ENCODE data around the gene PDE1A. TPM values are rescaled to one million over a fixed set of nuclear protein-coding genes. Genes with fewer than 3 reads are reported as not detected.

PDE1A gene
- total and polyA plus RNA-seq, 2 donors (not counting 1 experiment from before 2014, with no cell fraction given): 0.07 TPM; not detected in 1

DNA sequence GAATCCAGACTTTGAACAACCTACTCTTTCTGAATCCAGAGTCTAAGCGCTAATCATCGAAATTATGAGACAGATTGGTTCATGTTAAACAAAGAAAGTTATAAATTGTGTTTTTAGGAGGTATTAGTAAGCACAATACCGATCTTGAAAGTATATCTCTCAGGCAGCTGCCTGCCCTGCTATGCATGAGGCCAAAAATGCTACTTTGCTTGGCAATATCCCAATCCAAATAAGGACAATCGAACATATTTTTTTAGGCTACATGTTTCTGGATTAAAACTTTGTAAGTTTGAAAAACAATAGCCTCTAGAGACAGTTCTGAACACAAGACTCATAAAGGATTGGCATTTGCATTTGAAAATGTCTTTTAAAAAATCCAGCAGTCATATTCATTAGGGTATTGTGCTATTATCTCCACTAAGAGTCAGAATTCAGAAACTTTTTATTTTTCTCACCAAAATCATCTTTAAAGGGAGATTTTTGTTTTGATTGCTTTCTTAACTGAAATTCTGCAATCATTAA, 167.1 kb downstream of the PDE1A start:
- H3K27ac ChIP-seq (ENCODE audit: low read length in 2 of 2): no peak overlapping the region
- H3K27ac Mint-ChIP-seq: no peak overlapping the region
- no peaks in the 10 kb centered on the region for H3K79me2 ChIP-seq (ENCODE audit: control insufficient read depth, insufficient read depth, low read length)
- H3K4me2 ChIP-seq (replicated peaks; ENCODE audit: low read depth, low read length, poor library complexity, severe bottlenecking): no peak overlapping the region
- H3K4me3 ChIP-seq (ENCODE audit: control extremely low read depth in 1 of 5, extremely low read depth in 1 of 5, insufficient read depth in 1 of 5, low read depth in 2 of 5, low read length in 4 of 5): no peak overlapping the region
- H2AFZ ChIP-seq (ENCODE audit: insufficient read depth, low read depth, low read length, poor library complexity, severe bottlenecking): no peak overlapping the region
- intact Hi-C loops (cut with micrococcal nuclease): no loop called here
- no peaks in the 10 kb centered on the region for H3K36me3 ChIP-seq (replicated peaks in 1 of 2; ENCODE audit: control extremely low read depth in 1 of 2, control insufficient read depth in 1 of 2, extremely low read depth in 1 of 2, insufficient read depth in 2 of 2, low read length in 1 of 2)
- H3K9ac ChIP-seq (ENCODE audit: low read length): no peak overlapping the region
- WGBS (ENCODE audit: insufficient coverage): no CpG with 5 or more reads among the region's 4 CpGs
- H3K4me1 Mint-ChIP-seq: no peaks in the 10 kb centered on the region
- TF ChIP-seq, protein P1, sequence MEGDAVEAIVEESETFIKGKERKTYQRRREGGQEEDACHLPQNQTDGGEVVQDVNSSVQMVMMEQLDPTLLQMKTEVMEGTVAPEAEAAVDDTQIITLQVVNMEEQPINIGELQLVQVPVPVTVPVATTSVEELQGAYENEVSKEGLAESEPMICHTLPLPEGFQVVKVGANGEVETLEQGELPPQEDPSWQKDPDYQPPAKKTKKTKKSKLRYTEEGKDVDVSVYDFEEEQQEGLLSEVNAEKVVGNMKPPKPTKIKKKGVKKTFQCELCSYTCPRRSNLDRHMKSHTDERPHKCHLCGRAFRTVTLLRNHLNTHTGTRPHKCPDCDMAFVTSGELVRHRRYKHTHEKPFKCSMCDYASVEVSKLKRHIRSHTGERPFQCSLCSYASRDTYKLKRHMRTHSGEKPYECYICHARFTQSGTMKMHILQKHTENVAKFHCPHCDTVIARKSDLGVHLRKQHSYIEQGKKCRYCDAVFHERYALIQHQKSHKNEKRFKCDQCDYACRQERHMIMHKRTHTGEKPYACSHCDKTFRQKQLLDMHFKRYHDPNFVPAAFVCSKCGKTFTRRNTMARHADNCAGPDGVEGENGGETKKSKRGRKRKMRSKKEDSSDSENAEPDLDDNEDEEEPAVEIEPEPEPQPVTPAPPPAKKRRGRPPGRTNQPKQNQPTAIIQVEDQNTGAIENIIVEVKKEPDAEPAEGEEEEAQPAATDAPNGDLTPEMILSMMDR (IDR thresholded peaks at IDR 0.05): no peak
- TF ChIP-seq EZH2 (IDR thresholded peaks at IDR 0.05; ENCODE audit: borderline replicate concordance, insufficient read depth, low read depth, low read length, poor library complexity, severe bottlenecking): no peak
- no peaks in the 10 kb centered on the region for H3K9me3 Mint-ChIP-seq (ENCODE audit: insufficient read depth)
- no peak overlapping the region for H3K4me3 Mint-ChIP-seq
- no peaks in the 10 kb centered on the region for H3K9me3 ChIP-seq (ENCODE audit: control extremely low read depth in 1 of 3, control insufficient read depth in 2 of 3, insufficient read depth in 1 of 3, low read length in 2 of 3)
- H3K27me3 Mint-ChIP-seq: peaks cover 4% of the 10 kb centered on the region
- no peak for ATAC-seq (ENCODE audit: low read depth)
- CTCF ChIA-PET: no interaction called here
- H3K27me3 ChIP-seq (replicated peaks in 1 of 4; ENCODE audit: control extremely low read depth in 1 of 4, control insufficient read depth in 3 of 4, insufficient read depth in 4 of 4, low read length in 3 of 4): no peaks in the 10 kb centered on the region
- no peaks in the 10 kb centered on the region for H4K20me1 ChIP-seq (ENCODE audit: control insufficient read depth, insufficient read depth, low read length, poor library complexity, severe bottlenecking)
- no peaks in the 10 kb centered on the region for H3K4me1 ChIP-seq (ENCODE audit: control insufficient read depth in 2 of 2, insufficient read depth in 2 of 2, low read length in 2 of 2)
- DNase-seq: no peak
- POLR2A ChIA-PET: no interaction called here

DNA sequence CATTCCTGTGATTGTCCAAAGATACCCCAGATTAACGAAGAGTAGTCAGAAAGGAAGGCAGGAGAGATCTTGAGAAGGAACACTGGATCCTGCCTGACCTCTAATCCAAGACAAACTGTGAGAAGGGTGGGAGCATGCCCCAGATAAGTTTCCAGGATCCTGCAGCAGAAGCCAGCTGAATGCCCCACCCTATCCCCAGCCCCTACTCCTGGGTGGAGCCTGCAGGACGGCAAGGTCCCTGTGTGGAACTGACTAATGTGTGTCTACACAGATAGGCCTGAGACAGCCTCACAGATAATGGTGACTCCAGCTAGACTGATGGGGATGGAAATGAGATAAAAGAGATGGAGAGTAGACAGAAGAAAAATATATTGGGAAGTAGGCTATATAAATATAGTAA, 174.3 kb downstream of the PDE1A start:
- intact Hi-C loops (cut with micrococcal nuclease): no loop called here
- H3K4me2 ChIP-seq (replicated peaks; ENCODE audit: low read depth, low read length, poor library complexity, severe bottlenecking): no peak overlapping the region
- no peak overlapping the region for H3K27ac ChIP-seq (ENCODE audit: low read length in 2 of 2)
- H3K9me3 Mint-ChIP-seq (ENCODE audit: insufficient read depth): no peaks in the 10 kb centered on the region
- H3K9ac ChIP-seq (ENCODE audit: low read length): no peak overlapping the region
- no peaks in the 10 kb centered on the region for H3K79me2 ChIP-seq (ENCODE audit: control insufficient read depth, insufficient read depth, low read length)
- no CpG with 5 or more reads among the region's 2 CpGs for WGBS (ENCODE audit: insufficient coverage)
- no peaks in the 10 kb centered on the region for H3K36me3 ChIP-seq (replicated peaks in 1 of 2; ENCODE audit: control extremely low read depth in 1 of 2, control insufficient read depth in 1 of 2, extremely low read depth in 1 of 2, insufficient read depth in 2 of 2, low read length in 1 of 2)
- H3K9me3 ChIP-seq (ENCODE audit: control extremely low read depth in 1 of 3, control insufficient read depth in 2 of 3, insufficient read depth in 1 of 3, low read length in 2 of 3): no peaks in the 10 kb centered on the region
- H3K27me3 Mint-ChIP-seq: peaks cover 3% of the 10 kb centered on the region
- no peaks in the 10 kb centered on the region for H3K4me1 ChIP-seq (ENCODE audit: control insufficient read depth in 2 of 2, insufficient read depth in 2 of 2, low read length in 2 of 2)
- no peak overlapping the region for H3K27ac Mint-ChIP-seq
- H3K27me3 ChIP-seq (replicated peaks in 1 of 4; ENCODE audit: control extremely low read depth in 1 of 4, control insufficient read depth in 3 of 4, insufficient read depth in 4 of 4, low read length in 3 of 4): no peaks in the 10 kb centered on the region
- H3K4me3 Mint-ChIP-seq: no peak overlapping the region
- no peak for ATAC-seq (ENCODE audit: low read depth)
- no peaks in the 10 kb centered on the region for H4K20me1 ChIP-seq (ENCODE audit: control insufficient read depth, insufficient read depth, low read length, poor library complexity, severe bottlenecking)
- POLR2A ChIA-PET: no interaction called here
- no peak overlapping the region for H2AFZ ChIP-seq (ENCODE audit: insufficient read depth, low read depth, low read length, poor library complexity, severe bottlenecking)
- H3K4me1 Mint-ChIP-seq: no peaks in the 10 kb centered on the region
- no peak for TF ChIP-seq EZH2 (IDR thresholded peaks at IDR 0.05; ENCODE audit: borderline replicate concordance, insufficient read depth, low read depth, low read length, poor library complexity, severe bottlenecking)
- H3K4me3 ChIP-seq (ENCODE audit: control extremely low read depth in 1 of 5, extremely low read depth in 1 of 5, insufficient read depth in 1 of 5, low read depth in 2 of 5, low read length in 4 of 5): no peak overlapping the region
- DNase-seq: no peak
- CTCF ChIA-PET: no interaction called here

Measured in B cell (primary cell).